Measurements from ENCODE around the gene CRHBP.
"Not testable (repeated sequence)": the region's sequence is repeated elsewhere in the genome, so short reads cannot be mapped to it uniquely, and the experiment has no call there.

CRHBP gene

GRCh38 chr5:76945238-76945637, 7.6 kb upstream of the CRHBP start:
- not testable (repeated sequence) for DNase-seq, ATAC-seq

DNA sequence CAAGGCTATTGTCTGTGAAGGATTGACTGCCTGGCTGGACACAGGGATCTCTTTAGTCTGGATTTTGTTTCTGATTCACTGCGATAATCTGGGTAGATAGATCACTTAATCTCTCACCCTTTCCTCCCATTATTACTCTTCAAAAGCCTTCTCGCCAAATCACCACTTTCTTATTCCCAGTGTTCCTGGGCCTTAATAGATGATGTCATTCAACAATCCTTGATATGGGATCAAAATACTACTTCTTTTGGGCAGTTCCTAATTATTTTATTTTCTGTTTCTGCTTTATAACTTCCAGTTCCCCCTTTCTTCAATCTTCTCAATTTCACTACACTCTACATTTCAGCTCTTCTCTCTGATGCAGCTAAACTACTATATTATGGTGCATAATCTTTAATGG, 6.8 kb upstream of the CRHBP start:
- no peaks in the 10 kb centered on the region for H3K4me1 Mint-ChIP-seq
- H3K27ac Mint-ChIP-seq: no peak overlapping the region
- H3K27me3 Mint-ChIP-seq: peaks cover 10% of the 10 kb centered on the region
- H3K4me3 Mint-ChIP-seq: no peak overlapping the region
- H3K9me3 Mint-ChIP-seq: peaks cover 4% of the 10 kb centered on the region
- DNase-seq (no peak), ATAC-seq (no peak)
- H3K36me3 Mint-ChIP-seq (ENCODE audit: low read depth): no peaks in the 10 kb centered on the region

More at GRCh38 chr5:76945238-76945637, 7.6 kb upstream of the CRHBP start:
- not testable (repeated sequence) for H3K4me3 Mint-ChIP-seq; H3K27ac Mint-ChIP-seq; H3K27me3 Mint-ChIP-seq; H3K4me1 Mint-ChIP-seq; H3K36me3 Mint-ChIP-seq (ENCODE audit: low read depth); H3K9me3 Mint-ChIP-seq

DNA sequence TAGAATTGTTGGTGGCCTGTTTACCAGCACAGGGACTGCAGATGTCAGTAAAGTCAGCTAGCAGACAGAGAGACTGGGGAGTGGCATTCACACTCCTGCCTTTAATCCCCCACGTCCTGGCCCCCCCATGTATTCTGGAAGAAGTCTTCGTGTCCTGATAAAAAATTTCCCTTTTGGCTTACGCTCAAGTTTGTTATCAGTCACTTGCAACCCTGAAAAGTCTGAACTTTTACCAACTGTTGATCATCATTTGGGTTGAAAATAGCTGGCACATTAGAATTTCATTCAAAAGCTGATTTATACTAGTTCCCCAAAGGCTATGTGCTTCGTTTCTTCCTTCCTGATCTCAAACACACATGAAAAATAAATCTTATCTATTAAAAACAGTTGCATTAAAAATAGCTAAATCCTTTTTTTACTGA, 5.8 kb upstream of the CRHBP start:
- H3K4me1 Mint-ChIP-seq: no peaks in the 10 kb centered on the region
- H3K27ac Mint-ChIP-seq: no peak overlapping the region
- no peak for DNase-seq
- no peak for ATAC-seq
- no peaks in the 10 kb centered on the region for H3K36me3 Mint-ChIP-seq (ENCODE audit: low read depth)
- H3K27me3 Mint-ChIP-seq: peaks cover 15% of the 10 kb centered on the region
- H3K4me3 Mint-ChIP-seq: no peak overlapping the region
- H3K9me3 Mint-ChIP-seq: no peaks in the 10 kb centered on the region

DNA sequence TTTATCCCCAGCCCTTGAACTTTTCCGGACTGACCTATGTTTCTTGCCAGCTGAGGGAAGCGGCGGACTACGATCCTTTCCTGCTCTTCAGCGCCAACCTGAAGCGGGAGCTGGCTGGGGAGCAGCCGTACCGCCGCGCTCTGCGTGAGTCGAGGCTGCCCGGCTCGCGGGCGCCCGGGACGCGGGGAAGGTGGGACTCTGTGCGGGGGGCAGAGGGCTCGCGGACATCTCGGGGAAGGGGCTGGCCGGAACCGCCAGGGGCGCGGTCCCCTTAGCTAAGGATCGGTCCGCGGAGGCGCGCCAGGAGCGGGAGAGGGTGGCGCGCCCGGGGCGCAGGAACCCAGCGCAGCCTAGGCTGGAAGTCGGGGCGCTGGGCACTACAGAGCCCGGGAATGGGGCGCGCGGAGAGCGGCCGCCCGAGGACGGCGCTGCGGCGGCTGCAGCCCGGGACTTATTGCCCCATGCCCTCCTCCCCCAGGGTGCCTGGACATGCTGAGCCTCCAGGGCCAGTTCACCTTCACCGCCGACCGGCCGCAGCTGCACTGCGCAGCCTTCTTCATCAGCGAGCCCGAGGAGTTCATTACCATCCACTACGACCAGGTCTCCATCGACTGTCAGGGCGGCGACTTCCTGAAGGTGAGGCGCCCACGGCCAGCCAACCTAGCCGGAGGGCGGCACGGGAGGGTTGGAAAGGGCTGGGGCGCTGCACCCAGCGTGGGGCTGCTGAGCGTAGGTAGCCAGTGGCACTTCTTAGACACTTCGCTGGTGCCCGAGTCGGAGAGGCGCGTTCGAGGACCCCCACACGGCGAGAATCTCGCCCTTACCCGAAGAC, 922 bp downstream of the CRHBP start:
- H3K4me1 Mint-ChIP-seq: peaks cover 5% of the 10 kb centered on the region
- no peaks in the 10 kb centered on the region for H3K36me3 Mint-ChIP-seq (ENCODE audit: low read depth)
- no peaks in the 10 kb centered on the region for H3K9me3 Mint-ChIP-seq
- DNase-seq (peak; percentile 3), ATAC-seq (peak; percentile 36)
- no peak overlapping the region for H3K27ac Mint-ChIP-seq
- H3K27me3 Mint-ChIP-seq: peaks cover 37% of the 10 kb centered on the region
- H3K4me3 Mint-ChIP-seq: peak overlapping the region; percentile 24

GRCh38 chr5:76954383-76954763, 1.5 kb downstream of the CRHBP start:
- Mint-ChIP-seq H3K36me3 (ENCODE audit: low read depth) (no peaks in the 10 kb centered on the region), H3K27me3 (peaks cover 39% of the 10 kb centered on the region), H3K4me3 (peak overlapping the region; percentile 24), H3K9me3 (no peaks in the 10 kb centered on the region), H3K27ac (no peak overlapping the region), H3K4me1 (peaks cover 6% of the 10 kb centered on the region)
- ATAC-seq: no peak
- DNase-seq: no peak

- Mint-ChIP-seq H3K27ac (no peak overlapping the region), H3K4me1 (peaks cover 15% of the 10 kb centered on the region), H3K27me3 (peaks cover 38% of the 10 kb centered on the region), H3K36me3 (ENCODE audit: low read depth) (no peaks in the 10 kb centered on the region), H3K4me3 (no peak overlapping the region), H3K9me3 (no peaks in the 10 kb centered on the region)
- DNase-seq: no peak
- no peak for ATAC-seq
Observed at GRCh38 chr5:76956033-76956432, 3.2 kb downstream of the CRHBP start.

DNA sequence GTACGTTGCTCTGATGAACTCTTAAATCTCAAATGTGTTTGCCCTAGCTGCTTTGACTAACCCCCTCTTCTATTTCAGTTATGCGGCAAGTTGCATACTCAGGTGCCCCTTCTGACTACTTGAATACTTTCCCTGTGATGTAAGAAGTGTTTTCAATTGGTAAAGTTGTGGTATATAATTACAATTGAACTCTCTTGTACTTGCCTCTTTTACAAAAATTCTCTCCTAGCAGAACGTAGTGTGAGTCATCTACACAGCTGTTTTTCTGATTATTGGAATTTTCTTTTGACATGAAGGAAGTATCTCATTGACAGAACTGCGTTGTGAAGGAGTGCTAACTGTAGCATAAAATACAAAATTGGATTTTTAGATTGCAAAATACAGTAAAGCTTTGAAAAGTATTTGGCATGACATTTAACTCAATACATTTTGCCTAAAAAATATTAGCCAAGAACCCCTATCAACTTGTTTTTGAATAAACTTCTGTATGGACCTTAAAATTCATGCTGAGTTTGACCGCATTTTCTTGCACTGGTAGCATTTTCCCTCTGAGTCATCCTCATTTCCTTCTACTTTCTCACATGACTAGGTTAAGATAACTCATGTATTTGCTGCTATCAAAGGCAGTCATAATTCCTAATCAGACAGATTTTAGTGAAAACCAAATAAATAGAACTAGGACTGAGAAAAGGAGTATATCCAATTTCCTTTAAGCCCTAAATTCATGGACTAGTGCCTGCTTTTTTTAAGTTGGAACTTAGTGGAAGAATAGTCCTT, 6.3 kb downstream of the CRHBP start:
- Mint-ChIP-seq H3K4me3 (no peak overlapping the region), H3K27ac (no peak overlapping the region), H3K4me1 (peaks cover 13% of the 10 kb centered on the region), H3K9me3 (no peaks in the 10 kb centered on the region), H3K36me3 (ENCODE audit: low read depth) (no peaks in the 10 kb centered on the region), H3K27me3 (peaks cover 23% of the 10 kb centered on the region)
- ATAC-seq (peak; percentile 33), DNase-seq (no peak)

DNA sequence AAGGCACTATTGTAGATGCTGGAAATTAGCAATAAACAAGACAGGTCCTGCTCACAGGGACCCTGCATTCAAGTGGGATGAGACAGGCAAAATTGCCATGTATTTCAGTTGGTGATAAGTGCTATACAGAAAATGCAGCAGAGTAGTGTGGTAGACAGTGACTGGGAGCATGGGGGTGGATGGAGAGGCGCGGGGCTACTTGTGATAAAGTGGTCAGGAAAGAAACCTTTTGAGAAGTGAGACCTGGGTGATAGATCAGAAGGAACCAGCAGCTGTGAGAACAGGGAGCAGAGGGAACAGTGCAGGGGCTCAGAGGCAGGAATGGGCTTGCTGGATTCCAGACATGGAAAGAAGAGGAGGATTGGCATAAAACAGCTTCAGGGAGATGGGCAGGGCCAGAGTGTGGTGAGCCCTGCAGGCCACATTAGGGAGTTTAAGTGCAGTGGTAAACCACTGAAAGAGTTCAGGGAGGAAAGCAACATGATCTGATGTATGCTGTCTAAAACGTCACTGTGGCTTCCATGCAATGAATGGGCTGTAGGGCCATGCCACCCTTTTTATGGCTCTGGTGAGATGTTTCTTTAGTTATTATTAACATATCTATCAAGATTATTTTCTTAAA, 7.3 kb downstream of the CRHBP start:
- Mint-ChIP-seq H3K27me3 (peaks cover 14% of the 10 kb centered on the region), H3K36me3 (ENCODE audit: low read depth) (no peaks in the 10 kb centered on the region), H3K4me1 (peaks cover 10% of the 10 kb centered on the region), H3K4me3 (no peak overlapping the region), H3K9me3 (no peaks in the 10 kb centered on the region), H3K27ac (no peak overlapping the region)
- ATAC-seq (peak; percentile 78), DNase-seq (no peak)

- H3K4me1 Mint-ChIP-seq: peaks cover 10% of the 10 kb centered on the region
- DNase-seq (no peak), ATAC-seq (no peak)
- no peaks in the 10 kb centered on the region for H3K36me3 Mint-ChIP-seq (ENCODE audit: low read depth)
- H3K4me3 Mint-ChIP-seq: no peak overlapping the region
- H3K9me3 Mint-ChIP-seq: no peaks in the 10 kb centered on the region
- H3K27ac Mint-ChIP-seq: no peak overlapping the region
- H3K27me3 Mint-ChIP-seq: peaks cover 3% of the 10 kb centered on the region
Observed at GRCh38 chr5:76964060-76964459, 11.2 kb downstream of the CRHBP start.

GRCh38 chr5:76971511-76971910, 18.7 kb downstream of the CRHBP start:
- Mint-ChIP-seq H3K4me1 (no peaks in the 10 kb centered on the region), H3K27me3 (peaks cover 5% of the 10 kb centered on the region), H3K27ac (no peak overlapping the region), H3K36me3 (ENCODE audit: low read depth) (no peaks in the 10 kb centered on the region), H3K9me3 (no peaks in the 10 kb centered on the region), H3K4me3 (no peak overlapping the region)
- DNase-seq (no peak), ATAC-seq (no peak)

DNA sequence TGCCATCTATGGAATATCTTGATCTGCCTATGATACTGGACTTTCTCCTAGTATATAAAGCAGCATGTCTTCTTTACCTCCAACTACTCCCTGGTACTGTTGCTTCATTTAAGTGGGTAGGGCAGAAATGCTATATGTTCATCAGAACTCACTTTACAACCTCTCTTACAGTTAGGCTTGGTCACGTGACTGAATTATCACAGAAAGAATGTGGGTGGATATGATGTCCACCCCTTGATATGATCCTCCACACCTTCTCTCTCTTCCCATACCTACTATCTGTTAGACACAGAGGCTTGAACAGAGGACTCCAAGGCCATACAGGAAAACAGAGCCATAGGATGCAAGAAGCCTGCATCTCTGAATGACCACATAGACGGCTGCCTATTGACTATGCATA, 19.8 kb downstream of the CRHBP start:
- H3K27me3 Mint-ChIP-seq: peaks cover 5% of the 10 kb centered on the region
- H3K27ac Mint-ChIP-seq: no peak overlapping the region
- H3K9me3 Mint-ChIP-seq: no peaks in the 10 kb centered on the region
- no peaks in the 10 kb centered on the region for H3K36me3 Mint-ChIP-seq (ENCODE audit: low read depth)
- DNase-seq (no peak), ATAC-seq (no peak)
- H3K4me1 Mint-ChIP-seq: no peaks in the 10 kb centered on the region
- H3K4me3 Mint-ChIP-seq: no peak overlapping the region

GRCh38 chr5:76974785-76975184, 21.9 kb downstream of the CRHBP start:
- no peaks in the 10 kb centered on the region for H3K36me3 Mint-ChIP-seq (ENCODE audit: low read depth)

DNA sequence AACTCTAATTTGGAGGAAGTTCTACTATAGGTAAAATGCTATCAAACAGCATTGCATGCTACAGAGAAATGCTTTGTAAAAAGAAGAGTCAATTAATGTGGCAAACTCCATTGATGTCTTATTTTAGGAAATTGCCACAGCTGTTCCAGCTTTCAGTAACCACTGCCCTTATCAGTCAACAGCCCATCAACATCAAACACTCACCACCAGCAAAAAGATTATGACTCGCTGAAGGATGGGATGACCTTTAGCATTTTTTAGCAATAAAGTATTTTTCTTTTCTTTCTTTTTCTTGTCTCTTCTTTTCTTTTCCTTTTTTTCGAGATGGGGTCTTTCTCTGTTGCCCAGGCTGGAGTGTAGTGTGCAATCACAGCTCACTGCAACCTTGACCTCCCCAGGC, 26.0 kb downstream of the CRHBP start:
- no peaks in the 10 kb centered on the region for H3K4me1 Mint-ChIP-seq
- no peak overlapping the region for H3K27ac Mint-ChIP-seq
- ATAC-seq (no peak), DNase-seq (no peak)
- no peaks in the 10 kb centered on the region for H3K27me3 Mint-ChIP-seq
- H3K9me3 Mint-ChIP-seq: no peaks in the 10 kb centered on the region
- H3K4me3 Mint-ChIP-seq: no peak overlapping the region
- H3K36me3 Mint-ChIP-seq (ENCODE audit: low read depth): no peaks in the 10 kb centered on the region

More at GRCh38 chr5:76974785-76975184, 21.9 kb downstream of the CRHBP start:
- no peaks in the 10 kb centered on the region for H3K9me3 Mint-ChIP-seq
- no peak for DNase-seq
- no peak overlapping the region for H3K4me3 Mint-ChIP-seq
- no peak for ATAC-seq
- no peak overlapping the region for H3K27ac Mint-ChIP-seq
- H3K27me3 Mint-ChIP-seq: peaks cover 5% of the 10 kb centered on the region
- H3K4me1 Mint-ChIP-seq: no peaks in the 10 kb centered on the region

GRCh38 chr5:76980518-76981144, 27.8 kb downstream of the CRHBP start:
- Mint-ChIP-seq H3K36me3 (ENCODE audit: low read depth) (no peaks in the 10 kb centered on the region), H3K4me1 (no peaks in the 10 kb centered on the region), H3K4me3 (no peak overlapping the region), H3K27me3 (no peaks in the 10 kb centered on the region), H3K9me3 (no peaks in the 10 kb centered on the region), H3K27ac (no peak overlapping the region)
- DNase-seq (no peak), ATAC-seq (no peak)

Measured in activated naive CD8-positive, alpha-beta T cell treated with anti-CD3 and anti-CD28 coated beads, Interleukin-2, amount 50 U/mL, for 24 hours (primary cell).